ENCODE results near the gene AMACR.

The AMACR gene

GRCh38 chr5:33938507-33938796 is 69.4 kb downstream of the AMACR start:
- no peaks in the 10 kb centered on the region for H3K9me3 ChIP-seq (ENCODE audit: low read length)
- H3F3A ChIP-seq (ENCODE audit: insufficient read depth, low read length): no peaks in the 10 kb centered on the region
- TF ChIP-seq, protein P1, sequence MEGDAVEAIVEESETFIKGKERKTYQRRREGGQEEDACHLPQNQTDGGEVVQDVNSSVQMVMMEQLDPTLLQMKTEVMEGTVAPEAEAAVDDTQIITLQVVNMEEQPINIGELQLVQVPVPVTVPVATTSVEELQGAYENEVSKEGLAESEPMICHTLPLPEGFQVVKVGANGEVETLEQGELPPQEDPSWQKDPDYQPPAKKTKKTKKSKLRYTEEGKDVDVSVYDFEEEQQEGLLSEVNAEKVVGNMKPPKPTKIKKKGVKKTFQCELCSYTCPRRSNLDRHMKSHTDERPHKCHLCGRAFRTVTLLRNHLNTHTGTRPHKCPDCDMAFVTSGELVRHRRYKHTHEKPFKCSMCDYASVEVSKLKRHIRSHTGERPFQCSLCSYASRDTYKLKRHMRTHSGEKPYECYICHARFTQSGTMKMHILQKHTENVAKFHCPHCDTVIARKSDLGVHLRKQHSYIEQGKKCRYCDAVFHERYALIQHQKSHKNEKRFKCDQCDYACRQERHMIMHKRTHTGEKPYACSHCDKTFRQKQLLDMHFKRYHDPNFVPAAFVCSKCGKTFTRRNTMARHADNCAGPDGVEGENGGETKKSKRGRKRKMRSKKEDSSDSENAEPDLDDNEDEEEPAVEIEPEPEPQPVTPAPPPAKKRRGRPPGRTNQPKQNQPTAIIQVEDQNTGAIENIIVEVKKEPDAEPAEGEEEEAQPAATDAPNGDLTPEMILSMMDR (IDR thresholded peaks at IDR 0.05; ENCODE audit: low read length): no peak
- TF ChIP-seq EZH2 (IDR thresholded peaks at IDR 0.05; ENCODE audit: borderline replicate concordance, low read length): no peak
- H3K79me2 ChIP-seq (ENCODE audit: insufficient read depth, low read length): no peaks in the 10 kb centered on the region
- no peak overlapping the region for H2AFZ ChIP-seq (ENCODE audit: low read length)
- H3K9ac ChIP-seq (ENCODE audit: low read length): no peak overlapping the region
- H3K36me3 ChIP-seq (ENCODE audit: insufficient read depth, low read length): no peaks in the 10 kb centered on the region
- no peaks in the 10 kb centered on the region for H3K27me3 ChIP-seq (ENCODE audit: insufficient read depth, low read length)
- H3K4me1 ChIP-seq (ENCODE audit: insufficient read depth, low read length, severe bottlenecking): no peaks in the 10 kb centered on the region
- H3K4me3 ChIP-seq (ENCODE audit: low read depth, low read length, poor library complexity, severe bottlenecking): no peak overlapping the region
- no peaks in the 10 kb centered on the region for H3K9me2 ChIP-seq (ENCODE audit: low read depth, low read length)
- no peaks in the 10 kb centered on the region for H4K20me1 ChIP-seq (ENCODE audit: insufficient read depth, low read length)
- no peak overlapping the region for H3K4me2 ChIP-seq (ENCODE audit: low read length)
- no peak overlapping the region for H3K27ac ChIP-seq (ENCODE audit: low read depth, low read length, poor library complexity, severe bottlenecking)

DNA sequence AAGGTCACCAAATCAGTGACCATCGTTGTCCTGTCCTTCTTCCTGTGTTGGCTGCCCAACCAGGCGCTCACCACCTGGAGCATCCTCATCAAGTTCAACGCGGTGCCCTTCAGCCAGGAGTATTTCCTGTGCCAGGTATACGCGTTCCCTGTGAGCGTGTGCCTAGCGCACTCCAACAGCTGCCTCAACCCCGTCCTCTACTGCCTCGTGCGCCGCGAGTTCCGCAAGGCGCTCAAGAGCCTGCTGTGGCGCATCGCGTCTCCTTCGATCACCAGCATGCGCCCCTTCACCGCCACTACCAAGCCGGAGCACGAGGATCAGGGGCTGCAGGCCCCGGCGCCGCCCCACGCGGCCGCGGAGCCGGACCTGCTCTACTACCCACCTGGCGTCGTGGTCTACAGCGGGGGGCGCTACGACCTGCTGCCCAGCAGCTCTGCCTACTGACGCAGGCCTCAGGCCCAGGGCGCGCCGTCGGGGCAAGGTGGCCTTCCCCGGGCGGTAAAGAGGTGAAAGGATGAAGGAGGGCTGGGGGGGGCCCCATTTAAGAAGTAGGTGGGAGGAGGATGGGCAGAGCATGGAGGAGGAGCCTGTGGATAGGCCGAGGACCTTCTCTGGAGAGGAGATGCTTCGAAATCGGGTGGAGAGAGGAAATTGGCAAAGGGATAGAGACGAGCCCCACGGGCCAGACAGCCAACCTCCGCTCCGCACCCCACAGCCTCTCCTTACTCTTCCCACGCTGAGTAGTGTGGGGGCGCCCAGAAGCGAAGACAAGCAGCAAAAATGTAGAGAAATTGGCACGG is 69.9 kb downstream of the AMACR start:
- H3K4me2 ChIP-seq (ENCODE audit: low read length): no peak overlapping the region
- no peaks in the 10 kb centered on the region for H3K79me2 ChIP-seq (ENCODE audit: insufficient read depth, low read length)
- H3F3A ChIP-seq (ENCODE audit: insufficient read depth, low read length): no peaks in the 10 kb centered on the region
- H3K4me1 ChIP-seq (ENCODE audit: insufficient read depth, low read length, severe bottlenecking): no peaks in the 10 kb centered on the region
- H3K27ac ChIP-seq (ENCODE audit: low read depth, low read length, poor library complexity, severe bottlenecking): no peak overlapping the region
- no peaks in the 10 kb centered on the region for H3K36me3 ChIP-seq (ENCODE audit: insufficient read depth, low read length)
- H3K27me3 ChIP-seq (ENCODE audit: insufficient read depth, low read length): no peaks in the 10 kb centered on the region
- no peaks in the 10 kb centered on the region for H3K9me3 ChIP-seq (ENCODE audit: low read length)
- H3K9me2 ChIP-seq (ENCODE audit: low read depth, low read length): no peaks in the 10 kb centered on the region
- no peak overlapping the region for H3K4me3 ChIP-seq (ENCODE audit: low read depth, low read length, poor library complexity, severe bottlenecking)
- H4K20me1 ChIP-seq (ENCODE audit: insufficient read depth, low read length): no peaks in the 10 kb centered on the region
- no peak overlapping the region for H3K9ac ChIP-seq (ENCODE audit: low read length)
- no peak overlapping the region for H2AFZ ChIP-seq (ENCODE audit: low read length)
- TF ChIP-seq, protein P1 (IDR thresholded peaks at IDR 0.05; ENCODE audit: low read length): no peak
- no peak for TF ChIP-seq EZH2 (IDR thresholded peaks at IDR 0.05; ENCODE audit: borderline replicate concordance, low read length)

GRCh38 chr5:33937017-33937706 is 70.7 kb downstream of the AMACR start:
- no peaks in the 10 kb centered on the region for H3F3A ChIP-seq (ENCODE audit: insufficient read depth, low read length)
- no peaks in the 10 kb centered on the region for H3K36me3 ChIP-seq (ENCODE audit: insufficient read depth, low read length)
- H3K27ac ChIP-seq (ENCODE audit: low read depth, low read length, poor library complexity, severe bottlenecking): no peak overlapping the region
- no peaks in the 10 kb centered on the region for H3K4me1 ChIP-seq (ENCODE audit: insufficient read depth, low read length, severe bottlenecking)
- H3K4me3 ChIP-seq (ENCODE audit: low read depth, low read length, poor library complexity, severe bottlenecking): no peak overlapping the region
- H3K9ac ChIP-seq (ENCODE audit: low read length): no peak overlapping the region
- no peak overlapping the region for H2AFZ ChIP-seq (ENCODE audit: low read length)
- no peaks in the 10 kb centered on the region for H3K79me2 ChIP-seq (ENCODE audit: insufficient read depth, low read length)
- no peak for TF ChIP-seq EZH2 (IDR thresholded peaks at IDR 0.05; ENCODE audit: borderline replicate concordance, low read length)
- TF ChIP-seq, protein P1 (IDR thresholded peaks at IDR 0.05; ENCODE audit: low read length): no peak
- no peak overlapping the region for H3K4me2 ChIP-seq (ENCODE audit: low read length)
- H3K27me3 ChIP-seq (ENCODE audit: insufficient read depth, low read length): no peaks in the 10 kb centered on the region; the same call in 1 of the 2 replicates
- no peaks in the 10 kb centered on the region for H3K9me3 ChIP-seq (ENCODE audit: low read length)
- no peaks in the 10 kb centered on the region for H3K9me2 ChIP-seq (ENCODE audit: low read depth, low read length)
- no peaks in the 10 kb centered on the region for H4K20me1 ChIP-seq (ENCODE audit: insufficient read depth, low read length)

All from OCI-LY1 (cell line).